Stromal cell of bone marrow (primary cell): ENCODE results near the gene PRR18.

ENCODE experiments used
- DNase-seq: peaks from one replicate; pipeline ENCODE4 v3.0.0-alpha.2; 2012; ENCODE audit warnings: low read depth

PRR18 gene

DNA sequence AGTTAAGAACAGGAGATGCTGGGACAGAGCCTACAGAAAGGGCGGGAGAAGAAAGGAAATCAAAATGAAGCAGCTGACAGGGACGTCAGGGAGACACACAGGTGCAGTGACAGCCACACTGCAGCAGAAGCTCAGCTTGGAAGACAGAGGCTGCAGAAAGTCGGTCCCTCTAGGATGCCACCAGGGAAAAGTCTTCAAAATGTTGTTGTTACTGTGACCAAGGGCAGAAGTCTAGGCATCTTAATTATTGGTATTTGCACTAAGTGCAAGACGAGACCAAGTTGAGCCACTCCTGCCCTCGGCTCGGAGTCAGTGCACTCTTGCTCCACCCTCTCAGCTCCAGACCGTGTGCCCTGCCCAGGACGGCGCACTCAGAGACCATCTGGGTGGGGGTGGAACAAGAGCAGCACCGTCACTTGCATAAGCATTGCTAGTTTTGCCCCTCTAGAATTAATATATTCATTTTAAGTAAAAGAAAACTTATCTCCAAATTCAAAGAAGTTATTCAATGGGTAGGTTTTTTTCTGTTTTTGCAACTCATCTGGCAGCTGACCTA lies 2.6 kb downstream of the PRR18 start:
- DNase-seq: no peak

DNA sequence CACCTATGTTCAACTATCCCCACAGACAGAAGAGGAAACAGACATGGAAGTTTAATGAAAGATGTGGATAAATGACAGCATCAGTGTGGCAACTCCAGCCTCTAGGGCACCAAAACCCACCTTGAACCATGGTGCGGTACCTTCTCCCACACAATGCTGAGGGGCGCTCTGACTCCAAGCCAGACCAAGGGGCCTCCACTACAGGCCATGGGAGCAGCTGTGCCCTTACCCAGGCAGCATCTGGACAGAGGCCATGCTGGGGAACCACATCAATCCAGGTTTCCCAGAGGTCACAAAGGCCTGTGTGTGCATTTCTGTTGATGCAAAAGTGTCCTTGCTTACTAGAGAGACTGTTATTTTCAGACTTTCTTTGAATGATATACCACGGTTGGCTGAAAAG lies 4.1 kb downstream of the PRR18 start:
- no peak for DNase-seq

DNA sequence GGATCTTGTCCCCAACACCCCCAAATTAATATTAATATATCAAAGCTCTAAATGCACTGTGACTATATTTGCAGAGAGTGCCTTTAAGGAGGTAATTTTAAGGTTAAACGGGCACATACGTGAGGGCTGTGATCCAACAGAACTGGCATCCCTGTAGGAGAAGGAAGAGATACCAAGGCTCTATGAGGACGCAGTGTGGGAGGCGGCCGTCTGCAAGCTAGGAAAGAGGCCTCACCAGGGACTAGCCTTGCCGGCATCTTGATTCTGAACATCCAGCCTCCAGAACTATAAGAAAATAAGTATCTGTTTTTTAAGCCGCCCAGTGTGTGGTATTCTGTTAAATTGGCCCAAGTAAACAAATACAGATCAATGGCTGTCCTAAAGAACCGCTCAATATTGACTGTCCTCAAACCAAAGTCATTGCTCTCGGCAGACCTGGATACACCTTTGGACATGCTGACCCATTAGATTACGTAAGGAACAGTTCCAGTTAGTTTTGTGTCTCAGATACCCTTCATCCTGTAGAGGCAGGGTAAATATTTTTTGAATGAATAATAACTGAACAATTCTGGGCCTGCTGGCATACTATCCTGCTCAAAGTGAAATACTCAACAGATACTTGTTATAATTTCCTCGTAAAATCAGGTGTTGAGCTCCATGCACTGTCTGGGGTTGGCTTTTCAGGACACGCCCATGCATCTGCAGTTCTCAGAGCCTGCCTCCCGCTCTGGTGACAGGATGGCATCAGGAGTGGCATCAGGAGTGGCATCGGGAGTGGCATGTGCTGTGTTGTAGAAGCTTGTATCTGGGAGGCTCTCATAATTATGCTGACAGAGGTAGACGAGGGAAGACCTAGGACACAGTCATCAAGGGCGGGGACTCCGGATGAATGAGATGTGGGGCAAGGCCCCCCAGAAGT lies 6.3 kb downstream of the PRR18 start:
- DNase-seq: no peak

DNA sequence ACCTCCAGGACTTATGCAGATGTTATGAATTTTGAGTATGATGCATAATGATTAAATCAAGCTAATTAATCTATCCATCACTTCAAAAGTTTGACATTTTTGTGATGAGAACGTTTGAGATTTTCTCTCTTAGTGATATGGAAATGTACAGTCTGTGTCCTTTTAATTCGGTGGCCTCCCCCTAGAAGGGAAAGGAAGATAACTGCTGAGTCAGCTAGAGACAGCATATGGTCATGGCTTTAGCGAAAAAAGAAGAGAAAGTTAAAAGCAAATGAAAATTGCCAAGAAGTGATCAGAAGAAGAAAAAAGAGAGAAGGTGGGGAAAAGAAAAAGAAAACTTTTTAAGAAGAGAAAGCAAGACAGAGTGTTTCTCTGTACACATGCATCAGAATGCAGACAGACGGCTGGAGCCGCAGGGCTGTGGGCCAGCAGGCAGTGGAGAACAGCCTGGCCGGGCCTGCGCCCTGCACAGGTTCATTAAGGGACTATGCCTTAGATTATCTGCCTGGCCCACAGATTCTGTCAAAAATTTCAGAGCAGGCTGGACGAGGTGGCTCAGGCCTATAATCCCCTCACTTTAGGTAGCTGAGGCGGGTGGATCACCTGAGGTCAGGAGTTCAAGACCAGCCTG lies 7.7 kb downstream of the PRR18 start:
- DNase-seq: no peak

DNA sequence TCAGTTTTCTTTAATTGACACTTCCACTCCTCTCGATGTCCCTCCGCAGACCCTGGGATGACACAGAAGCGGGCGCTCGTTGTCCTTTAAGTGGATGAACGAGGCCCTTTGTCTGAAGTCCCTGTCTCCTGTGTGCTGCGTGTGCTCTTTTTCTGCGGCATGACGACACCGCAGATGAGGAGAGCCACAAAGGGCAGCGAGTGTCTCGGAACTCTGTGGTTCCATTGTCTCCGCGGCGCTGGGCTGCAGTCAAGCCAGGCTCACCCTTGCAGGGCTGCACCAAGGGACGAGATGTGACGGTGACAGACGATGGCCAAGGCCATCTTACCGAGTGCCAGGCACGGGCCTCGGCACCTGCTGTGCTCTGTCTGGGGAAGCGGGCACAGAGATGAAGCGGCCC lies 10.6 kb downstream of the PRR18 start:
- DNase-seq: no peak

DNA sequence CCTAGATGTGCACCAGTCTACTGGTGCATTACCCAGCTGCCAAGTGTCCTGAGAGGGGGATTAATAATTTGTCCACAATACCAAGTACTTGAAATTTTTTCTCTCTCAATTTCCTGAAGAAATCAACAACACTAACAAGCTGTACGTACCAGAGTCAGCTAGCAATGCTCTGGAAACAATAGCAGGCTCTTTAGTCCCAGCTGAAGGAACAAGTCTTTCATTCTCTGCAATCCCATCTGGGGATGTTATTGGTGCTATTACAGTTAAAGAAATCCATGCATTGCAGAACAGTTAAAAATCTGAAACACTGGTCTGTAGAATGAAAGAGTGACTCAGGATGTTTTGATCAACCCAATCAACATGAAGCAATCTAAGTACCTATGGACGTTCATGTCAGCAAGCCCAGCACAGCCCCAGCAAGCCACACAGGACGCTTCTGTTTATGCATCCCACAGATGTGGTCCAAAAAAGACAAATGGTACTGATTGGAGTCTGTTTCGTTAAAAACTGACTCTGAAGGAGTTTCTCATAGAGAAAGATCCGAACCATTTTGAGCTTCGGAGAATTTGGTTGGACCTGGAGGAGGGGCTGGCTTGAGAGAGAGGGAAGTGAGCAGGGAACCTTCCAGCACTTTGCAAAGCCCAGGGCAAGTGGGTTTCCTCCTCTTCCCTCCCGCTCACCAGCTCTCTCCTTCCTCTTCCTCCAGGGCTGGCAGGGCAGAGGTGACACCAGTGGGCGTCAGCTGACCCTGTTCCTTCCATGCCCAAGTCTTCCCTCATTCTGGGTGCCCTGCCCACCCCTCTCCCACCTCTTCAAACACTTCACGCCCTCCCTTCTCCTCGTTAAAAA lies 11.9 kb downstream of the PRR18 start:
- DNase-seq: no peak

DNA sequence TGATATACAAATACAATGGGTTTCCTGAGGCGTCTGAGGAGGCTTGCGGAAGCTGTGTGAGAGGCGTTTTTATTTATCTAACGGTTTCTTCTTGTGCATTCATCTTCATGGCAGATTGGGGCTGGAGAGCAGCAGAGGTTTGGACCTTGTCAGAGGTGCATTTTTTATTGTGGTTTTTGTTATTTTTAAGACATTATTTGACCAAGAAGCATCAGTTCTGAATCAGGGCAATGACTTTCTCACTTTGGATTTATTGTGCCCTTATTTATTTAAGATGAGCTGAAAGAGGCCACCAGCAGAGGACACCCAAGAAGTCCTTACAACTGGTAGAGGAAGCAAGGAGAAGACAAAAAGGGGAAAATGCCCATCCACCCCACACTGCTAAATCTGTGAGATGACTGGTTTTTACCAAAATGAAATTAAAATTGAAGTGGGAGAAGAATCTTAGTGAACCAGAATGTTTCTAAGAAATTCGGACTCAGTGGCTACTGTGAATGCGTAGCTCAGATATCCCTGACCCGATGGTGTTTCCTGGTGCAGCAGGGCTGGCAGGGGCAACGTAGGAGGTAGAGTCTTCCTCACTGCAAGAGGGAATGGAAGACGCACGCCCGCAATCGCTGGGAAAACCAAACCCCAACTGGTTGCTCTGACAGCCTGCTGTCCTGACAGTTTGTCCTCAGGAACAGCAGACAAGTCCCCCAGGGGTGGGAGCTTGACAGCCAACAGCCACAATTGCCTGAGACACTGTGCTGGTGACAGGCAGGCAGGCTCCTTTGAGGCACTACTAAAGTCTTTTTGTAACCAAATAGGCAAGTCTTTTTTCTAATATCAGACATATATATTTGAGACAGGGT lies 14.2 kb downstream of the PRR18 start:
- DNase-seq: no peak

DNA sequence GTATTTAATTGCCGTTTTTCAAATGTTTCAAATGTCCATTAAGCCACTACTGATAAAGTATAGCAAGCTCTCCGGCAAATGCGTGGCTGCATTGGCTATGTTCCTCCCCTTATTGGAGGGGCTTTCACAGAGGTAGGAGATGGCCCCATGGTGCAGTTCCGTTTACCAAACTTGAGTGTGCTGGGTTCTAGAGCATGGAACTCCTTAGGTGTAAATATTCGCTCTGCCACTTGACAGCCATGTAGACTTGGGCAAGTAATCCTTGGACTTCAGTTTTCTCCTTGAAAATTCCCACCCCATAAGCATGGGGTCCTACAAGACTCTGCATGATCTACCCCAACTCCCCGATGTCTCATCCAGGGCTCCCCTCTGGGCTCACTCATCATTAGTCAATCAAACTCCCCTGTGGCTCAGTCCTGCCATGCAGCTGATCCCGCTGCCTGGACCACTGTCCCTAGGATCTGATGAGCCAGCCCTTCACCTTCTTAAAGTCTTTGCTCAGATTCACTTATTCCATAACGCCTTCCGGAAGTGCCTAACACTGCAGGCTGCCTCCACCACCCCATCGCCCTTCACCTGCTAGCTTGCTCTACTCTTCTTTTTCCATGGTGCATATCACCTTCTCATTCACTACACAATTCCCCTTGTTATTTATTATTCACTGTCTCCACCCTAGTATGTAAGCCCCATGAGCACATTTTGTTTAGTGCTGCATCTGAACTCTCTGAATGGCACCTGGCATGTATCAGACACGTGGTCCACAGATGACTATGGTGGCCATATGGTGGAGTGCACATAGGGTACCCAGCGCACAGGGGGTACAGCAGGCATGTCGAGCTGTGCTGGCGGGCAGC lies 18.8 kb downstream of the PRR18 start:
- DNase-seq: no peak

DNA sequence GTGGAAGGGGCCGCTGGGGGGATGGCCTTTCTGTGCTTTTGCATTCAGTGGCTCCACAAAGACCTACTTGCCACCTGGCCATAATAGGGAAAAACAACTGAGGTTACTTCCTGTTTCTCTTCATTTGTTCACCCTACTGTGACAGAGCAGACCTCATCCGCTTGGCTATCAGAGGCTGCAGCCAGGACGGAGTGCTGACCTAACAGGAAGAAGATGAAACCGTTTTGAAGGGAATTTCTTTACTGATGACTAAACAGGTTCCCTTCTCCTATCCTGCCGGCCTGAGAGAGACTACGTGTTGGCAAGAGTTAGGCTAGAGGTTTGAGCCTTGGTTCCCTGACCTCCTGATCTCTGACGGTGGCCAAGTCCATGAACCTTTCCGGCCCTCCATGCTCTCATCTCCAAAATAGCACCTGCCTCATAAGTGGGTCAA lies 21.3 kb downstream of the PRR18 start:
- DNase-seq: no peak

DNA sequence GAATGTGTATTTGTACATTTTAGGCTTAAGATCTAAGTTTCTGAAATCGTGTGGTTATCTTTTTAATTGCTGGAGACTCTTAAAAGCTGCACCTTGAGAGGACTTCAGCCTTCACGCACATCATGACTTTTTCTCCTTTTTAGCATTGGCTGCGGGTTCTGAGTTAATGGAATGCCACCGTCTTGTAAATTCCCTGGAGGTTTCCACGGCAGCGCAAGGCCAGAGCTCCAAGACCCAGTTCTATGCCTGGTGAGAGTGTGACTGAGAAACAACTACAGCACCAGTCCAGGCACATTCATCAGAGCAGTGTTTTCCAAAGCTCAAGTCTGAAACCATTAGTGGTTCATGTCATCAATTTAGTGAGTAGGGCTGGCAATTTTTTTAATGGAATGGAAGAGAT lies 23.0 kb downstream of the PRR18 start:
- no peak for DNase-seq

DNA sequence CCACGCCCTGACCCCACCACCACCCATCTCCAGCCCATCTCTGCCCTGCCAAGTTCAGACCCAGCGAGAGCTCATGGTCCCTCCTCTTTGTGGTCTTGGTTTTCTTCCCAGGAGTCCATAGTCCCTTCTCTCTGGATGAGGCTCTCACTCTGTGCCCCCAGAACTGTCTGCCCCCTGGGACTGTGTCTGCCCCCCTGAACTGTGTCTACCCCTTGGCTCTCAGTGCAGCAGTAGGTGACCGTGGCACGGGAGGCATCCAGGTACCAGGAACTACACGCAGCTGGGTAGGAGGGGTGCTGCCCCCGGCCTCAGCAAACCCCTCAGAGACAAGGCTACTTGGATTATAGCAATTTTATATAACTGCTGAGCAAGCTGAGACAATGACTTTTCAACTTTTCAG lies 23.6 kb downstream of the PRR18 start:
- DNase-seq: no peak

DNA sequence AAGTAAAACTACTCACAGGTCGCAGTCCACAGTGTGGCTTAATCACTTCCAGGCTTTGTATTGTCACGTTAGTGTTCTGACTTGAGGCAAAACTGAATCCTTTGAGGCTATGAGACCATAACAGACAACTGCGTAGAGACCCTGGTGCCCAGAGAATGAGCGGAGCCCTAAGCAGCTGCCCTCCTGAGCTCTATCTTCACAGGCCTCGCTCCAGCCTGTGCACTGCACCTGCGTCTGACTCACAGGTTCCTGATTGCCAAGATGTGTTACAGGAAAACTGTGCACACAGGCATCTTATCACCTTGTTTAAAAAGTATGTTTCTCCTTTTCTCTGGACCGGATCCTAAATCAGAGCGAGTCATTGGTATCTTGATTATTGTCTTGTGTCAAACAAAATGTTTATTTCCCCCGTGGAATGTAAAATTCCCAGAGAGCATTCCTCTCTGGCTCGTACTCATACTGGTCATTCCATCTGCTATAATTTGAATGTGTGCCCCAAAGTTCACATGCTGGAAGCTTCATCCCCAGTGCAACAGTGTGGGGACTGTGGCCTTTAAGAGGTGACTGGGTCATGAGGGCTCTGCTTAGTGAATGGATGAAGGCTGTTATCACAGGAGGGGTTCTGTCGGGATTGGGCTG lies 25.7 kb downstream of the PRR18 start:
- DNase-seq: no peak

DNA sequence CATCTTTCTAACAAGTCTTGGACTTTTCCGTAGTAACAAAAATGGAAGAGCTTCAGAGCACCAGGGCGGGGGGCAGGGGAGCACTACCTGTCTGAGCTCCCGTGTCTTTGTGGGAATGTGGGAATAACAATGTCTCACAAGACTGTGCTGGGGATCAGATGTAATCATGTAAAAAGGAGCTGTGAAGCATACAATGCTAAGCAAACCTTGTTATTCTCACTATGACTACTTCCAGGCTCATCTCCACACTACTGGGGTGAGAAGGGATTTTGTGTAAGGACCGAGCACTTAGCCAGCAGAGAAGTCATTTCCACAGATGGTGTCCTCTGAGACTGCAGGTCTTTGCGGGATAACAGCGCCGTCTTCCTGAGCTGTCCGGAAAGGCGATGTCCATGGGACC lies 27.1 kb downstream of the PRR18 start:
- DNase-seq: no peak

DNA sequence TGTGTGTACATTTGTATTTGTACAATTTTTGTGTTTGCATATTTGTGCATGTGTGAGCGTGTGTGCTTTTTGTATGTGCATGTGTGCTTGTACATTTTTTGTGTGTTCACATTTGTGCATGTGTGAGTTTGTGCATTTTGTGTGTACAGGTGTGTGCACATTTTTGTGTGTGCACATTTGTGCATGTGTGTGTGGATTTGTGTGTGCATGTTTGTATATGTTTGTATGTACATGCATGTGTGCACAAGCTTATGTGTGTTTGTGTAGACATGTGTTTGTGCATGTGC lies 28.9 kb downstream of the PRR18 start:
- no peak for DNase-seq

DNA sequence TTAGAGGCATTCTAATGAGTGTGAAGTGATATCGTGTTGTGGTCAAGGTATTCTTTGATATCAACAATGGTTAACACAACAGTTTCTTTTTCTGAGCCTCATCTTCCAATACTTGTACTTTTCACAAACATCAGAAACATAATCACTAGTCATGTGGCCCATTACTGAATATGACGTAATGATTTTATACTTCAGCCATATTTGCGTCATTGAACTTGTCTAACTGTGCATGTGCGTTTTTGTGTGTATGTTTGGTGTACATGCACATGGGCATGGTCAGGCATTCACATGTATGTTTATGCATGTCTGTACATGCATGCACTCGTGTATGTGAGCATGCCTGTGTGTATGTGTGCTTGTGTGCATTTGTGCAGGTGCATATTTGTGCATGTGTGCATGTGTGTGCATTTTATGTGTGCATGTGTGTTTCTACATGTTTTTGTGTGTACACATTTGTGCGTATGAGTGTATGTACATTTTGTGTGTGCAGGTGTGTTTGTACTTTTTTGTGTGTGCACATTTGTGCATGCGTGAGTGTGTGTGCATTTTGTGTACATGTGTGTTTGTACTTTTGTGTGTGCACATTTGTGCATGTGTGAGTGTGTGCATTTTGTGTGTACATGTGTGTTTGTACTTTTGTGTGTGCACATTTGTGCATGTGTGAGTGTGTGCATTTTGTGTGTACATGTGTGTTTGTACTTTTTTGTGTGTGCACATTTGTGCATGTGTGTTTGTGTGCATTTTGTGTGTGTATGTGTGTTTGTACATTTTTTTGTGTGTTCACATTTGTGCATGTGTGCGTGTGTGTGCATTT lies 29.4 kb downstream of the PRR18 start:
- DNase-seq: no peak

DNA sequence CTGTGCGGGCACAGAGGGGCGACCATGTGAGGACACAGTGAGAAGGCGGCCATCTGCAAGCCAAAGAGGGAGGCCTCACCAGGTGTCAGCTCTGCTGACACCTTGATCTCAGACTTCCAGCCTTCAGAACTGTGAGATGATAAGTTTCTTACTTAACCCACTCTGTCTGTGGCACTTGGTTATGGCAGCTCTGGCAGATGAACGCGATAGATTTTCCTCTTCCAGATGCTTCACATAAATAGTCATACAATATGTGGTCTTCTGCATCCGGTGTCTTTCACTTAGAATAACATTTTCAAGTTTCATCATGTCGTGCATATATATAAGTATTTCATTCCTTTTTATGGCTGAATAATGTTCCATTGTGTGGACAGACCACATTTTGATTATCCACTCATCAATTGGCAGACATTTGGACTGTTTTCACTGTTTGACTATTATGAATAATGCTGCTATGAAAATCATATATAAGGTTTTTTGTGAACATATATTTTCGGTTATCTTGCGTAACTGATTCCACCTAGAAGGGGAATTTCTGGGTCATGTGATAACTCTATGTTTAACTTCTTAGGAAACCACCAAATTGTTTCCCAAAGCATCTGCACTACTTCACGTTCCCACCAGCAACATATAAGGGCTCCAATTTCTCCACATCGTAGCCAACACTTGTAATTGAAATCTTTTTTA lies 30.2 kb downstream of the PRR18 start:
- no peak for DNase-seq

DNA sequence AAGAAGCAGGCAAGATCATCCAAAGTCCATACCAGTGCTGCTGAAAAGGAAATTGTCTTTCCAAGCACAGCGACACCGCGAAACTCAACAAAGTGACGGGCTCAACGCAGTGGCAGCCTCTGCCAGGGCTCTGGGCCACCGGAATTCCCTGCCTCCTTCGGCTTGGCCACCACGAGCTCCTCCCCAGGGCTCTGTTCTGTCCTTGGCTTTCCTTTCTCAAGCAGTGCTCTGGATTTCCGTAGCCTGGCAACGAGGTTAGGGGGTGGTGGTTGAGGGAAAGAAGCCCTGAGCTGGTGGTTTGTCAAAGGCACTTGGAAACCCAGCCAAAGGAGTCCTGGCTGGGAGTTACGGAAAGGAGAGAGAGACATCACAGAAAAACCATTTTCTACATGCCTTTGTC lies 31.2 kb downstream of the PRR18 start:
- DNase-seq: peak; percentile 32

DNA sequence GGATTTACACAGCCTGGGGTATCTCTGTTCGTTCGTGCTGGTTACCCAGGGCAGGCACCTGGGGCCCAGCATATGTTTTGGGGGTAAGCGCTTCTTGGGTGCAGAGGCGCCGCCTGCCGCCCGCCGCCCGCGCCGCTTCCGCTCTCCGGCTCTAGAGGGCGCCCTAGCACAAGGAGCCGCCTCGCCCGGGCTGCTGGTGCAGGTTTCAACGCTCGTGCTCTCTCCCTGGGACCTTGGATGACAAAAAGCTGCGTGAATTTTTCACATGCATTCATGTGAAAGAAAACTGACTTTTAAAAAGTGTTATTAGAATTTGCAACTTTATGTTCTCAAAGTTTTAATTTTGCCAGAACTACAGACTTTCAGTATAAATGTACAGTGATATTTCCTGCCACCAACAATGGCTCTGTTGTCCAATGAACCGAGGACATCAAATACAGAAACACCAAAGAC lies 32.5 kb downstream of the PRR18 start:
- DNase-seq: peak; percentile 23
